A549 (cell line): ENCODE measurements around the gene SVIP.

ENCODE experiments used
- KDM5A ChIP-seq: fragments of 200-600 bp; sonication (generic); IDR thresholded peaks from 2 replicates; pipeline ENCODE4 v1.6.1; 2016; ENCODE audit warnings: antibody characterized with exemption, mild to moderate bottlenecking
- TF ChIP-seq, protein P1 (sequence below): fragments of >200 bp; sonication (Bioruptor Twin); formaldehyde crosslinking; IDR thresholded peaks from 3 replicates; pipeline ENCODE4 v1.5.1; 2016

DNA sequence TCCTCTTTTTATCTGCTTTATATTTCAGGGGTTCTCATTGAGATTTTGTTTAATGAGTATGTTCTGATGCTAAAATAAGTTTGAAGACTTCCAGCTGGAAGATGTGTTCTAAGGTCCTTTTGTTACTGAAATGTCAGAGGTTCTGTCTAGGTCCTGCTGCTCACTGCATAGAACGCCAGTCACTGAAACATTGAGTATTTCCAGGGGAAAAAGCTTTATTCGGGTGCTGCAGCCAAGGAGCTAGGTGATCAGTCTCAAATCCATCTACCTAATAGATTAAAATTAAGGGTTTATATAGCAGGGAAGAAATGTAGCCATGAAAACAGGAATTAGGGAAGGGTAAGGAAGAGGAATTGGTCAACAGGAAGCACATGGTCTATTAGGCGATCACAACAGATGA is 19.7 kb downstream of the SVIP start:
- TF ChIP-seq, protein P1, sequence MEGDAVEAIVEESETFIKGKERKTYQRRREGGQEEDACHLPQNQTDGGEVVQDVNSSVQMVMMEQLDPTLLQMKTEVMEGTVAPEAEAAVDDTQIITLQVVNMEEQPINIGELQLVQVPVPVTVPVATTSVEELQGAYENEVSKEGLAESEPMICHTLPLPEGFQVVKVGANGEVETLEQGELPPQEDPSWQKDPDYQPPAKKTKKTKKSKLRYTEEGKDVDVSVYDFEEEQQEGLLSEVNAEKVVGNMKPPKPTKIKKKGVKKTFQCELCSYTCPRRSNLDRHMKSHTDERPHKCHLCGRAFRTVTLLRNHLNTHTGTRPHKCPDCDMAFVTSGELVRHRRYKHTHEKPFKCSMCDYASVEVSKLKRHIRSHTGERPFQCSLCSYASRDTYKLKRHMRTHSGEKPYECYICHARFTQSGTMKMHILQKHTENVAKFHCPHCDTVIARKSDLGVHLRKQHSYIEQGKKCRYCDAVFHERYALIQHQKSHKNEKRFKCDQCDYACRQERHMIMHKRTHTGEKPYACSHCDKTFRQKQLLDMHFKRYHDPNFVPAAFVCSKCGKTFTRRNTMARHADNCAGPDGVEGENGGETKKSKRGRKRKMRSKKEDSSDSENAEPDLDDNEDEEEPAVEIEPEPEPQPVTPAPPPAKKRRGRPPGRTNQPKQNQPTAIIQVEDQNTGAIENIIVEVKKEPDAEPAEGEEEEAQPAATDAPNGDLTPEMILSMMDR = no peak
- no peak for TF ChIP-seq KDM5A
